Stimulated activated effector memory CD8-positive, alpha-beta T cell treated with anti-CD3 and anti-CD28 coated beads, Interleukin-12 subunit alpha, Interleukin-12 subunit beta, amount 100 ng/mL, for 72 hours (primary cell): ENCODE results near the gene SCP2.

Source experiments
- ATAC-seq: fragments of 150-1000 bp; cut with Tn5 transposase; 2 replicates; pipeline ENCODE4 v1.10.0; 2021
- DNase-seq, 2 donors: peaks; one replicate each; pipeline ENCODE4 v3.0.0; 2021 to 2022; ENCODE audit warnings: low spot score in 2 of 2
- H3K27ac Mint-ChIP-seq: one replicate; pipeline ENCODE4 v1.8.0; 2022; ENCODE audit warnings: mild to moderate bottlenecking, mixed read lengths
- H3K36me3 Mint-ChIP-seq: one replicate; pipeline ENCODE4 v1.8.0; 2022; ENCODE audit warnings: mild to moderate bottlenecking, mixed read lengths
- H3K4me1 Mint-ChIP-seq: one replicate; pipeline ENCODE4 v1.8.0; 2022; ENCODE audit warnings: mixed read lengths
- H3K4me3 Mint-ChIP-seq: one replicate; pipeline ENCODE4 v1.8.0; 2022; ENCODE audit warnings: mild to moderate bottlenecking, mixed read lengths
- H3K9me3 Mint-ChIP-seq: one replicate; pipeline ENCODE4 v1.8.0; 2022; ENCODE audit warnings: mixed read lengths

Gene SCP2

GRCh38 chr1:53081384-53082066 lies 154.4 kb downstream of the SCP2 start:
- Mint-ChIP-seq H3K36me3 (no peaks in the 10 kb centered on the region), H3K4me3 (no peak overlapping the region), H3K9me3 (no peaks in the 10 kb centered on the region), H3K27ac (no peak overlapping the region), H3K4me1 (peaks cover 28% of the 10 kb centered on the region)
- ATAC-seq (no peak), DNase-seq (no peak)

- DNase-seq (no peak), ATAC-seq (no peak)
- Mint-ChIP-seq H3K9me3 (no peaks in the 10 kb centered on the region), H3K27ac (peak overlapping the region; percentile 86), H3K36me3 (no peaks in the 10 kb centered on the region), H3K4me3 (no peak overlapping the region), H3K4me1 (peaks cover 28% of the 10 kb centered on the region)
Observed at GRCh38 chr1:53082826-53083455, 155.9 kb downstream of the SCP2 start.

GRCh38 chr1:53083636-53084588 lies 156.8 kb downstream of the SCP2 start:
- no peaks in the 10 kb centered on the region for H3K9me3 Mint-ChIP-seq
- peak overlapping the region; percentile 86 for H3K27ac Mint-ChIP-seq
- DNase-seq = no peak
- no peaks in the 10 kb centered on the region for H3K36me3 Mint-ChIP-seq
- peaks cover 28% of the 10 kb centered on the region for H3K4me1 Mint-ChIP-seq
- ATAC-seq = no peak
- no peak overlapping the region for H3K4me3 Mint-ChIP-seq

- peak; percentile 59 for ATAC-seq
Observed at GRCh38 chr1:53084589-53084971, 157.5 kb downstream of the SCP2 start.

GRCh38 chr1:53085405-53085804 lies 158.3 kb downstream of the SCP2 start:
- no peak overlapping the region for H3K4me3 Mint-ChIP-seq
- DNase-seq = no peak
- peak overlapping the region; percentile 86 for H3K27ac Mint-ChIP-seq
- peaks cover 28% of the 10 kb centered on the region for H3K4me1 Mint-ChIP-seq
- no peak for ATAC-seq
- no peaks in the 10 kb centered on the region for H3K36me3 Mint-ChIP-seq
- H3K9me3 Mint-ChIP-seq = no peaks in the 10 kb centered on the region

More at GRCh38 chr1:53084589-53084971, 157.5 kb downstream of the SCP2 start:
- Mint-ChIP-seq H3K27ac (peak overlapping the region; percentile 86), H3K9me3 (no peaks in the 10 kb centered on the region), H3K4me3 (no peak overlapping the region), H3K36me3 (no peaks in the 10 kb centered on the region), H3K4me1 (peaks cover 28% of the 10 kb centered on the region)
- no peak for DNase-seq

GRCh38 chr1:53086491-53087070 lies 159.5 kb downstream of the SCP2 start:
- ATAC-seq = no peak
- no peaks in the 10 kb centered on the region for H3K36me3 Mint-ChIP-seq
- no peak for DNase-seq
- H3K9me3 Mint-ChIP-seq = no peaks in the 10 kb centered on the region
- peaks cover 28% of the 10 kb centered on the region for H3K4me1 Mint-ChIP-seq
- no peak overlapping the region for H3K27ac Mint-ChIP-seq
- H3K4me3 Mint-ChIP-seq = no peak overlapping the region

- Mint-ChIP-seq H3K4me1 (peaks cover 24% of the 10 kb centered on the region), H3K27ac (no peak overlapping the region), H3K9me3 (no peaks in the 10 kb centered on the region), H3K4me3 (no peak overlapping the region), H3K36me3 (no peaks in the 10 kb centered on the region)
- no peak for DNase-seq
- no peak for ATAC-seq
Observed at GRCh38 chr1:53087332-53088285, 160.5 kb downstream of the SCP2 start.

GRCh38 chr1:53088616-53089300 lies 161.7 kb downstream of the SCP2 start:
- no peaks in the 10 kb centered on the region for H3K9me3 Mint-ChIP-seq
- H3K4me3 Mint-ChIP-seq = no peak overlapping the region
- no peak for ATAC-seq
- no peaks in the 10 kb centered on the region for H3K36me3 Mint-ChIP-seq
- DNase-seq = no peak
- no peak overlapping the region for H3K27ac Mint-ChIP-seq
- peaks cover 12% of the 10 kb centered on the region for H3K4me1 Mint-ChIP-seq

GRCh38 chr1:53089478-53090226 lies 162.6 kb downstream of the SCP2 start:
- Mint-ChIP-seq H3K9me3 (no peaks in the 10 kb centered on the region), H3K4me1 (peaks cover 5% of the 10 kb centered on the region), H3K36me3 (no peaks in the 10 kb centered on the region), H3K4me3 (peak overlapping the region; percentile 8), H3K27ac (no peak overlapping the region)
- ATAC-seq (no peak), DNase-seq (no peak)

GRCh38 chr1:53090227-53091147 lies 163.4 kb downstream of the SCP2 start:
- no peak overlapping the region for H3K27ac Mint-ChIP-seq
- no peak for DNase-seq

GRCh38 chr1:53091841-53092645 lies 165.0 kb downstream of the SCP2 start:
- no peaks in the 10 kb centered on the region for H3K36me3 Mint-ChIP-seq
- H3K4me1 Mint-ChIP-seq = no peaks in the 10 kb centered on the region
- no peak for DNase-seq
- H3K9me3 Mint-ChIP-seq = no peaks in the 10 kb centered on the region
- ATAC-seq = no peak
- H3K27ac Mint-ChIP-seq = no peak overlapping the region
- H3K4me3 Mint-ChIP-seq = no peak overlapping the region

More at GRCh38 chr1:53090227-53091147, 163.4 kb downstream of the SCP2 start:
- Mint-ChIP-seq H3K36me3 (no peaks in the 10 kb centered on the region), H3K9me3 (no peaks in the 10 kb centered on the region), H3K4me3 (peak overlapping the region; percentile 14), H3K4me1 (no peaks in the 10 kb centered on the region)
- peak; percentile 52 for ATAC-seq
